ENCODE data around the gene RAPGEF1. TPM values are rescaled to one million over a fixed set of nuclear protein-coding genes. Genes with fewer than 3 reads are reported as not detected.

The RAPGEF1 gene
- total RNA-seq, 1 experiment from 2014 or later: 19.0 TPM

DNA sequence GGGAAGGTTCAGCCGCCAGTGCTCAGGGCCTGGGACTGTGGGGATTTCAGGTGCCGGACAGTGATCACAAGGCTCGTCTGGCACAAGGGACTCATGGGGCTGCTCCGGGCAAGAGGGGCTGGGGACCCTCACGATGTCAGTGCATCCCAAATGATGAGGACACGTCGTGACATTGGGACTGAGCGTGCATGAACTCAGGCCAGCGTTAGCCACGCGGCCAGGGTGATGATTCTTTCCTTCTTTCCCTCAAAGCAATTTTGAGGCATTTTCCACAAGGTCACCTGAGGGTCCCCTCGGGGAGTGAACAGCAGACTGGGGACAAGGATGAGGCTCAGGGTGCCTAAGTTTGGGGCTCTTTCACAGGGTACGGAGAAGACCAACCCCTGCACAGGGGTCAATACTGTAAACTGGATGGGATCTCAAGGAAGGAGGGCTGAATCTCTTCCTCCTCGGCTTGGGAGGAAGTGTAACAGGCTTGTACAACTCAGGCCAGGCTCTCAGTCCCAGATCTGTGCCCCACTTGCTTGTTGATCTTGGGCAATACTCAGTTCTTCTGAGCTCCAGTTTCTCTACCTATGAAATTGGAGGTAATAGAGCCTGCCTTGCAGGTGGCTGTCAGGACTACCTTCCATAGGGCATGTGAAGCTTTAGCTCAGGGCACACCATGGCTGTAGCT lies 116.1 kb downstream of the RAPGEF1 start:
- no peak for DNase-seq
- no peak overlapping the region for H3K4me3 ChIP-seq
- H3K9me3 ChIP-seq: no peaks in the 10 kb centered on the region
- no peaks in the 10 kb centered on the region for H3K27me3 ChIP-seq
- peaks cover 9% of the 10 kb centered on the region for H3K36me3 ChIP-seq

DNA sequence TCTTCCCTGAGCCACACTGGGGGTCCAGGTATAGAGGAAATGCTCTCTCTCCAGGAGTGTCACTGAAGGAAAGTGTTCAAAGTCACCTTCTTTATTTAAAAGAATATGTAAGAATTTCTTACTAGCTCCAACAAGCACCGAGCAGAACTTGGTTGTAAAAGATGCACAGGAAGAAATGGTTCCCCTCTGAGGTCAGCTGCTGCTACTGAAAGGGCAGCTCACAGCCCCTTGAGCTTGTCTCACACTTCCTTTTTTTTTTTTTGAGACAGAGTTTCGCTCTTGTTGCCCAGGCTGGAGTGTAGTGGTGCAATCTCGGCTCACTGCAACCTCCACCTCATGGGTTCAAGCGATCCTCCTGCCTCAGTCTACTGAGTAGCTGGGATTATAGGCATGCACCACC lies 117.4 kb downstream of the RAPGEF1 start:
- H3K27me3 ChIP-seq: no peaks in the 10 kb centered on the region
- no peaks in the 10 kb centered on the region for H3K9me3 ChIP-seq
- peaks cover 13% of the 10 kb centered on the region for H3K36me3 ChIP-seq
- no peak for DNase-seq
- H3K4me3 ChIP-seq: no peak overlapping the region

DNA sequence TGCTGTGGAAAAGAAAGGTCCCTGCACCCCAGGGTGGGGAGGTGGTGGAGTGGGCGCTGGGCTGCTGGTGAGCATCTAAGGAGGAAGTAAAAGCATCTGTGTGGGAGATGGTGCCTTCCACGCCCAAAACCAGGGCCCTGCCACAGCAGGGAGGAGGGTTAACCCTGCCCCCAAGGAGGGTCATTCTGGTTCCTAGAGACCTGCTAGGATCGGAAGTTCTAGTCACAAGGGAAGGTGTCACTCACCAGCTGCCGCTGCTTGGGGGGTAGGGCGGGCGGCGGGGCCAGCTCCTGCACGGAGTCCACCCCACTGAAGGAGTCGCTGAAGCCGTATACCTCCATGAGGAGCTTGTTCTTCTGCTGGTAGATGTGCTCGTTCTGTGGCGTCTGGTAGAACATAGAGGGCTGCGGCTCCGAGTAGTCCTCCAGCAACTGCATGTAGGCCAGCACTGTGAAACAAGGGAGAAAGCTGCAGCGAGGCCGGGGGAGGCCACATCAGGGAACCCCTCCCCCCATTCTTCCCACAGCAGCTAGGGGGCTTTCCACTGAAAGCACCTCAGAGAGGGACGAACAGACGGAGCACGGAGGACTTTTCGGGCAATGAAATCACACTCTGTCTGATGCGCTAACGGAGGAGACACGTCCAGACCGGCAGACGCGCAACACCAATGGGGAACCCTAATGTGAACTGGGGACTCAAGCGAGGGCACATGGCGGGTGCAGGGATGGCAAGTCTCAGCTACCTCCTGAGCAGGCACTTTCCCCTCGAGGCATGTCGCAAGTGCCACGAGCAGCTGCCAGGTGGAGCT lies 118.1 kb downstream of the RAPGEF1 start:
- H3K27me3 ChIP-seq: no peaks in the 10 kb centered on the region
- no peak for DNase-seq

DNA sequence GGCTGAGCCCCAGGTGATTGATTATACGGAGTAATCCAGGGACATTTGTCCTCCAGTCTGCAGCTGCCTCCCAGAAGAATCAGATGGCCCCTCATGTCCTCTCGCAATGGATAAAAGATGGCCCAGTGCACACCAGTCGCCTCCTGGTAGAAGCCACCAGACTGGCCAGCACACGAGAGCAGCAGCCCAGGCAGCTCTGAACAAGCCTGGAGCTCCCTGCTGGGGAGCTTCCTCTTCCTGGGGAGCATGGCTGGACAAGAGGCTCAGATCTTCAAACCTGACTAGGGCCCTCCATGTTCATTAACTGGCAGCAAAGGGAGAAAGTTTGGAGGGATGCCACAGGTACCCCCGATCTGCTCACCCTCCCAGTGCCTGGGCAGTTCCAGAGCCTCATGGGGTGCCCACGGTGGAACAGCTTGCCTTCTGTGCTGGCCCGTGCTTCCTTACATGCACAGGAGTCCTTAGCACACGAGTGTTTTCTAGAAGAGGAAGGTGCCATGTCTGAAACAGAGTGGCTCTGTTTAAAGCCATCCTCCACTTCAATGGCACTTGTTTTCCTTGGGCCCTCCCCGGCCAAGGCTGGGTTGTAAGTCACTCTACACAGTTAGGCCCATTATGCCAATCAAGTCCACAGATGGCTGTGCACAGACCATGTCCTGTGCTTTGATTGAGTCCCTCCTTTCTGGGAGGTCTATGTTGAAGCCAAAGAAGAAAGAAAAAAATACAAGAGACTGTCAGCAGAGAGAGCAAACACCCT lies 118.9 kb downstream of the RAPGEF1 start:
- peaks cover 13% of the 10 kb centered on the region for H3K36me3 ChIP-seq
- DNase-seq: no peak
- no peak overlapping the region for H3K4me3 ChIP-seq

More for the DNA sequence above, 118.1 kb downstream of the RAPGEF1 start:
- peaks cover 13% of the 10 kb centered on the region for H3K36me3 ChIP-seq
- no peak overlapping the region for H3K4me3 ChIP-seq
- no peaks in the 10 kb centered on the region for H3K9me3 ChIP-seq

DNA sequence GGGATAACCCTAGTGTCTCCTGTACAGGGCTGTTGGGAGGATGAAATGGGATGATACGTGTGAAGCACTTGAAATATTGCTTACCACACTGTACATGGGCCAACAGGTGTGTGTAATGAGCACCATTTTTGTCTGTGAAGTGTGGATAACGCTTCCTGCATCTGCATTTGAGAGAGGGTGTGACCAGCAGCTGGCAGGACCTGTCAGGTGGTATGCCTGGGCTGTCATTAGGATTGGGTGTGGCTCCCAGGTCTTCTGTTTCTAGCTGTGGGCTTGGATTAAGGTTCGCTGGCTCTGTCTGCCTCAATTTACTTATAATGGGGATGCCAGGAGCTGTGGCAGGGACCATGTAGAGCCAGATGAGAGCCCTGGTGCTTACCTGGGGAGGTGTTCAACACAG lies 120.2 kb downstream of the RAPGEF1 start:
- Histone ChIP-seq H3K36me3 (peaks cover 13% of the 10 kb centered on the region), H3K27me3 (no peaks in the 10 kb centered on the region), H3K4me3 (no peak overlapping the region), H3K9me3 (no peaks in the 10 kb centered on the region)
- DNase-seq: no peak

More for the DNA sequence above, 118.9 kb downstream of the RAPGEF1 start:
- H3K9me3 ChIP-seq: no peaks in the 10 kb centered on the region
- no peaks in the 10 kb centered on the region for H3K27me3 ChIP-seq

DNA sequence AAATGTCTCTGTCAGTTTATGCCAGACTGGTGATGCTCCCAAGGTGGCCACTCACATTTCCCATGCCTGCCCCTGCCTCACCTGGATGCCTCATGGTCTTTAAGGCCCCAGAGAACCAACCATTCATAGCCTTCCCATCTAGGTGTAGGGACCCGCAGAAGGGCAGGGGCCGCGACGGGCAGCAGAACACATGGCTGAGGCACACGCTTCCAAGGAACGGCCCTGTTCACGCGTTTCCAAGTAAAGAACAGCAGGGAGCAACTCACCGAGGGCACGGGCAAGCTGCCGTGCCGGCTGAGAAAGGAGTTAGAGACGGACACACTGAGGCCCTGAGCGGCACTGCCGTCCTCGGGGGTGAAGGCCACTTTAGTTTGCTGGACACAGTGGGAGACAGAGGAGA lies 121.1 kb downstream of the RAPGEF1 start:
- Histone ChIP-seq H3K27me3 (no peaks in the 10 kb centered on the region), H3K4me3 (no peak overlapping the region), H3K36me3 (peaks cover 13% of the 10 kb centered on the region), H3K9me3 (no peaks in the 10 kb centered on the region)
- no peak for DNase-seq

DNA sequence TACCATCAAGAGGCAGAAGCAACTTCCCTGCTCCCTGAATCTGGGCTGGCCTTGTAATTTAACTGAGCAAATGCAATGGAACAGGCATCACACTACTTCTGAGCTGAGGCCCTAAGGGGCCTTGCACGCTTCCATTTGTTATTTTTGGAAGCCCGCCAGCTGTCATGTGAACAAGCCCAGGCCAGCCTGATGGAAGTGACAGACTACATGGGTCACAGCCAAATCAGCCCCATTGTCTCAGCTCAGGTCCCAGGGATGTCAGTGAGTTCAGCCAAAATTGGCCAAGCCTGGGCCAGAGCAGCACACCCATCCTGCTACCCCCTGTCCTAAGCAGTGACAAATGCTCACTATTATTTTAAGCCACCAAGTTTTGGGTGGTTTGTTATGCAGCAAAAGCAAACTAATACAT lies 121.8 kb downstream of the RAPGEF1 start:
- no peak overlapping the region for H3K4me3 ChIP-seq
- DNase-seq: no peak
- H3K27me3 ChIP-seq: no peaks in the 10 kb centered on the region
- H3K36me3 ChIP-seq: peaks cover 13% of the 10 kb centered on the region
- H3K9me3 ChIP-seq: no peaks in the 10 kb centered on the region

DNA sequence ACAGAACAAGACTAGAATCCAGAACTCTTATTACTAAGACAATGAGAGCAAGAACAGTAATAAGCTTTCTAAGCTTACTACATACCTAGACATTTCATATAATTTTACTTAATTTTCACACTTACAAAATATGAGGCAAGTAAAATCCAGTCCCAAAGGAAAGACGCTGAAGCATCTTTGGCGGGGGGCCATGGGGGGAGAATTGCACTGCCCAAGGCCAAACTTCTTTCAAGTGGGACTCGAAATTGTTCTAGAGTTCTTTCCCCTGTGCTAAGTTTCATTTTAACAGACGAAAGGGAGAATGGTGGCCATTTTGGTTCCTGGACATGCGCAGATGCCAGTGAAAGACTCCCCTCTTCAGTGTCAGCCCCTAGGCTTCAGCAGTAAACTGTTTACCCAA lies 122.3 kb downstream of the RAPGEF1 start:
- peaks cover 13% of the 10 kb centered on the region for H3K36me3 ChIP-seq
- DNase-seq: no peak
- no peaks in the 10 kb centered on the region for H3K27me3 ChIP-seq
- H3K4me3 ChIP-seq: no peak overlapping the region
- no peaks in the 10 kb centered on the region for H3K9me3 ChIP-seq

DNA sequence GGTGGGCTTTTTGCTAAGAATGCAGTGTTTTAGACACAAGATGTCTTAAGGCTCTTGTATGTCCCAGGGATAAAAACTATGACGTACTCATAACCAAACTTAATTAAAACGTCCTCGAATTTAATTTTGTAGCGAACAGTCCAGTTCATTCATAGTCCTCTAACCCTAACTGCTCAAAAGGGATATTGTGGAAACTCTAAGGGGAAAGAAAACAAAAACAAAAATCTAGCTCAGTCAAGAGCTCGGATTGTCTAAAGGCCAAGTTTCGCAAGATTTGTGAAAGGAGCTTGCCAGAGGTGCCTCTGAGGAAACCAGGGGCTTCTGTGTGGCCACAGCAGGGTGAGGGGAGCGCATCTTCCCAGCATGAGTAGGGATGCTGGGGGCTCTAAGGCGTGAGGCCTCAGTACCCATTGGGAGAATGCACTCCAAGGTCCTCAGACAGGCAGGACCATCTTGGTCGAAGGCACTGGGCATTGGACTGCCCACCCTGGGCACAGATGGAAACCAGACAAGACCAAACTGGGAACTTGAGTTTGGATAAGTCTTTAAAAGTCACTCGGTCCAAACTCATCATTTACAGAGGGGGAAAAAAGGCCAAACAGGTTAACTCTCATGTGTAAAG lies 122.8 kb downstream of the RAPGEF1 start:
- H3K9me3 ChIP-seq: no peaks in the 10 kb centered on the region
- no peaks in the 10 kb centered on the region for H3K27me3 ChIP-seq
- H3K4me3 ChIP-seq: no peak overlapping the region
- peaks cover 13% of the 10 kb centered on the region for H3K36me3 ChIP-seq
- no peak for DNase-seq

DNA sequence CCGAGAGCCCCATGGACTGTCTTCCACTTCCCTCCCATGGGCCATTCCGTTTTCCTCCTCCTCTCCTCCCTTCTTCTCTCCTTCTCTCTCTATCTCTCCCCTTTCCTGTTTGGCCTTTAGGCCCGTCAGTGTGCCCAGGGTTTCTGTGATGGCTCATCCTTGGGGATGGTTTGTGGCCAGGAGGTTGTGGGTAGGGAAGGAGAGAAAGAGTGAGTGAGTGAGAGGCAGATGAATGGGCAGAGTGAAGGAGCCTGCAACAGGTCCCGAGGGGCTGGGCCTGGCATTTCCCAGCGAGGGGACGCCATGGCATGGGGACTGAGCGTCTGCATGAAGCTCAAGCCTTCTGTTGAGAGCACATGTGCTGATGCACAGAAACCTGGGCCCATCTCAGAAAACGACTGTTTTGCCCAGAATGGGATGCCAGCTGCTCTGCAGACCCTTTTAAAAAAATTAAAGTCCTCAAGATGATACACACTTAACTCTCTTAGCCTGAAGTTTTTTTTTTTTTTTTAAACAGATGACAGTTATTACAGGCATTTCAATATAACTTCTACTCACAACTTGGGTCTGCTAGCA lies 125.4 kb downstream of the RAPGEF1 start:
- no peaks in the 10 kb centered on the region for H3K27me3 ChIP-seq
- no peak overlapping the region for H3K4me3 ChIP-seq
- no peaks in the 10 kb centered on the region for H3K9me3 ChIP-seq
- no peak for DNase-seq
- H3K36me3 ChIP-seq: peaks cover 11% of the 10 kb centered on the region

DNA sequence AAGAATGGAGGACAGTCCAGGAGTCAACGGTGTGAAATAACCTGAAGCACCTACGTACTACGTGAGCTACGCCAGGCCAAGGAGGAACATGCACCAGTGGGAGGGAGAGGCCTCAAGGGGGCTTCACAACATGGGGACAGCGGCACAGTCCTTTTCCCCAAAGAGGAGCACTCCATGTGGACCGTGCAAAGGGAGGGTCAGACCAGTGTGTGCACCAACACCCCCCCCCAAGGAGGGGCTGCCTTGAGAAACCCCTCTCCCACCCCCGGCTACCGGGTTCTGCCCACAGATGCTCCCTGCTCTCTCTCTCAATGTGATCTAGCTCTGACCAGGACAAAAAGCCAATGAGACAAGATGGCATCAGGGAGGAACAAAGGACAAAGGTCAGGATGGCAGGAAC lies 126.0 kb downstream of the RAPGEF1 start:
- Histone ChIP-seq H3K27me3 (no peaks in the 10 kb centered on the region), H3K4me3 (no peak overlapping the region), H3K36me3 (peaks cover 7% of the 10 kb centered on the region), H3K9me3 (no peaks in the 10 kb centered on the region)
- DNase-seq: no peak

DNA sequence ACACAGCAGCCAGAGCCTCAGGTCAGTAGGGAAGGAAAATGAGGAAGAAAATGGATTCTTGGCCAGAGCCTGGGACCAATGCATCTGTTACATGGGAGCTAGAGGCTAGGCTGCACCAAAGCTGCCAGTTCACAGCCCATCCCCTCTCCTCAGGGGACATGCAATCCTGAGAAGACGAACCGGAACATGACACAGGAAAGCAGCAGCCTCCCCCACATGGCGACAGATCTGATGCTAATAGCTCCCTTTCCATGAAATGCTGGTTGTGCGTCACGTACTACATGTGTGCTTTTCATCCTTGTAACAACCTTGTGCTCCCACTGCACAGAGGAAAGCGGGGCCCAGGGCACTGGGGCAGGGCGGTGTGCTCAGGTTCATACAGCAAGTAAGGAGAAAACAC lies 127.0 kb downstream of the RAPGEF1 start:
- no peaks in the 10 kb centered on the region for H3K27me3 ChIP-seq
- DNase-seq: no peak
- H3K9me3 ChIP-seq: no peaks in the 10 kb centered on the region
- H3K4me3 ChIP-seq: no peak overlapping the region
- peaks cover 2% of the 10 kb centered on the region; the same call in 1 of the 2 replicates for H3K36me3 ChIP-seq

DNA sequence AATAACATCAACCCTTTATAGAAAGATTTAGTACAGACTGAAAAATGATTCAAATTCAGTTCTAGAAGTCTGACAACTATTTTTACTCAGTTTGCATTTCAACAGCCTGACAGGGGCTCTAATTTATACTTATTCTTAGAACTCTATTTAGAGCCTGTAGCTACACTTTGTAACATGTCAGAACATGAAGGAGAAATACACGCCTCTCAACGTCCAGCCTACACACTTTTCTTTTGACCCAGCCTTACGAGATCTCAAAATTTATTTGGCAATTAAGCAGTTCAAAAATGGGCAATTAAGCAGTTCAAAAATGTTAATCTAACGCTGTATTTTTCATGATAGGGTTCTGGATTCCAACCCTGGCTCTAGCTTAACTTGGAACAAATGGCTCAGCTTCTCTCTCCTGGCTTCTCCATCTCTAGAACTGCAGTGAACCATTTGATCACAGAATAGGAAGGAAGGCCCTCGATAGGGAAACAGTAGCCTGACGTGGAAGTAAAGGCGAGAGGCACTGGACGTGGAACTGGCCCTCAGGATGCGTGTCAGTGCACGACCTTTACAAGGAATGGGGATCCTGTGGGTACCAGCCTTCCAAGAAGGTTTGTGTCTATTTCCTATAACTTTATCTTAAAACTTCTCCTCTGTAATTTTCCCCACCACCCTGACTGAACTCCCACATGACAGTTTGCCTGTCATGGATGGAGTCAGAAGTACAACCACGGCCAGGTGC lies 128.1 kb downstream of the RAPGEF1 start:
- DNase-seq: no peak
- Histone ChIP-seq H3K4me3 (no peak overlapping the region), H3K27me3 (no peaks in the 10 kb centered on the region), H3K9me3 (no peaks in the 10 kb centered on the region), H3K36me3 (peaks cover 2% of the 10 kb centered on the region; the same call in 1 of the 2 replicates)

DNA sequence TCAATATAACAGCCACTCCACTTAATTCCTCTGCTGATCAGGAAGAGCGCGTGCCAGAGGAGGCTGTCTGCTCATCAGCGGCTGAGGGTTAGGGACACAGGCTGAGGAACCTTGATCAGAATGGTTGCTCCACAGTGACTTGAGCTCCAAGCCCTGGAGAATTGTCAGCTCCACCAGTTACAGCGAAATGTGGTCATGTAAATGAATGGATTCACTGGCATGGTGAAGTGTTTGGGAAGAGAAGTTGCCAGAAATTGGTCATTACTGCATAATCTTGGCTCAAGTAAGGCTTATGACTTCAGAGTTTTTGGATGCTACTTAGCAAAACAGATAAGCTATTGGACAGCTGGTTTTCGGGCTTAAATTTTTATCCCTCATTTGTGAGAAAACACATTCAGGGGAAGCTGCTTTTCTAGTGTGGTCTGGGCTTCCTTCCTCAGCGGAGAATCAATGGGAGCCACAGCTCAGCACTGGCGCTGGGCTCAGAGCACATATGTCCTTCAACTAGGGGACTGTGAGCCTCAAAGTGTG lies 129.6 kb downstream of the RAPGEF1 start:
- Histone ChIP-seq H3K36me3 (peaks cover 2% of the 10 kb centered on the region; the same call in 1 of the 2 replicates), H3K4me3 (no peak overlapping the region), H3K9me3 (no peaks in the 10 kb centered on the region), H3K27me3 (no peaks in the 10 kb centered on the region)
- peak; percentile 76 for DNase-seq

DNA sequence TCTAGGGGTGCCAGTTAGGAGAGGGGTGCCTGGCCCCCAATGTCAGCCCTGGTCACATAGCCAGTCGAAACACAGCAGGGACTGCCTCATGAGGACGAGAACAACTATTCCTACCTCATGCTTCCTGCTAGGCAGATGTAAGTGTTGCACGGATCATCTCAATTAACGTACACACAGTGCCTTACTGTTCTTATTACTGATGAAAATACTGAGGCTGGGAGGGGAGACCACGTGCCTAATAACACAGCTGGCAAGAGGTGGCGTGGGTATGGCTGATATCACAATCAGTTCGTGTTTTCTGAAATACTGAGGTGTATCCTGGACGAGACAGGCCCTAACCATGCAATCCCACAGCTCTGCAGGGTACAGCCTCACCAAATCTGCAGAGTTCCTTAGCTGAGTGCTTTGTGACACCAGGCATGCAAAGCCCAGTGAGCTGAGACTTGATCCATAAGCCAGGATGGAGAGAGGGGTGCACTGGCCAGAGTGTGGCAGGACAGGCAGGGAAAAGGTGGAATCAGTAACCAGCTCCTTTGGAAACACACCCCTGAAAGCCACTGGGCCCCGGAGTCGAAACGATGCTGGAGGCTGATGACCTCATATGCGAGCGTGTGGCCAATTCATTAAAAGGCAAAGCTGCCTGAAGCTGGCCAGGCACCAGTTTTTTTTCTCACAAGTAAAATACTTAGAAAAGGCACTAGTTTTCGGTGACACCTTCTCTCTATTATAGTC lies 130.6 kb downstream of the RAPGEF1 start:
- peak; percentile 68 for DNase-seq
- no peak overlapping the region for H3K4me3 ChIP-seq
- H3K27me3 ChIP-seq: no peaks in the 10 kb centered on the region
- peaks cover 2% of the 10 kb centered on the region; the same call in 1 of the 2 replicates for H3K36me3 ChIP-seq
- no peaks in the 10 kb centered on the region for H3K9me3 ChIP-seq

Measured in MG63 (cell line).